Keratinocyte (primary cell): ENCODE results near the gene DST.

Experiments used
- CTCF ChIP-seq, 3 experiments: IDR thresholded peaks in 1 of 3; conservative IDR thresholded peaks in 1 of 3; optimal IDR thresholded peaks in 1 of 3; 2 replicates in 2 of 3; 3 replicates in 1 of 3; pipeline versions ENCODE3 to v1.5.1; 2011; ENCODE audit warnings: low read length in 3 of 3, mild to moderate bottlenecking in 3 of 3, moderate library complexity in 2 of 3, control low read depth in 1 of 3, inconsistent platforms in 1 of 3; ENCODE audit not compliant: insufficient read depth in 2 of 3; ENCODE audit errors: extremely low read depth in 1 of 3
- EZH2 ChIP-seq: IDR thresholded peaks from one replicate; pipeline ENCODE4 v1.6.1; 2012; ENCODE audit warnings: inconsistent platforms, mild to moderate bottlenecking, low read length, moderate library complexity

DNA sequence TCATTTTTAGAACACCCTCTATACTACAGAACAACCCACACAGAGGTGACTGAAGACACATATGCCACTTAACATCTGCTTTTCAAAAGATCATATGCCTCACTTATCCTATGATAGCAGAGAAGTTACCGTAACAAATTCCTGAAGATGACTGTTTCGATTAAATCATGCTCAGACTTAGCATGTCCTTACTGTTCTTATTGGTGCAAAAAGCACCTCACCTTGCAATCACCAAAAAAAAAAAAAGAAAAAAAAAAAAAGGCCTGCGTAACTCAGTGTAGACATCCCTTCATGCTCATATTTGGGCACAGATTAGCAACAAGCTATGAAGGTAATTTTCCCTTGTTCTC lies 17.7 kb upstream of the DST start:
- TF ChIP-seq CTCF (optimal IDR thresholded peaks at IDR 0.05 in 1 of 3, IDR thresholded peaks at IDR 0.05 in 1 of 3, conservative IDR thresholded peaks at IDR 0.05 in 1 of 3; ENCODE audit: extremely low read depth in 1 of 3, insufficient read depth in 2 of 3, low read length in 3 of 3) (no peak), EZH2 (no peak)
